Keratinocyte (primary cell): ENCODE results near the gene RHOBTB1.

Experiments
- CTCF ChIP-seq, 3 experiments: IDR thresholded peaks in 1 of 3; conservative IDR thresholded peaks in 1 of 3; optimal IDR thresholded peaks in 1 of 3; 2 replicates in 2 of 3; 3 replicates in 1 of 3; pipeline versions ENCODE3 to v1.5.1; 2011; ENCODE audit warnings: low read length in 3 of 3, mild to moderate bottlenecking in 3 of 3, moderate library complexity in 2 of 3, control low read depth in 1 of 3, inconsistent platforms in 1 of 3; ENCODE audit not compliant: insufficient read depth in 2 of 3; ENCODE audit errors: extremely low read depth in 1 of 3
- EZH2 ChIP-seq: IDR thresholded peaks from one replicate; pipeline ENCODE4 v1.6.1; 2012; ENCODE audit warnings: inconsistent platforms, mild to moderate bottlenecking, low read length, moderate library complexity

DNA sequence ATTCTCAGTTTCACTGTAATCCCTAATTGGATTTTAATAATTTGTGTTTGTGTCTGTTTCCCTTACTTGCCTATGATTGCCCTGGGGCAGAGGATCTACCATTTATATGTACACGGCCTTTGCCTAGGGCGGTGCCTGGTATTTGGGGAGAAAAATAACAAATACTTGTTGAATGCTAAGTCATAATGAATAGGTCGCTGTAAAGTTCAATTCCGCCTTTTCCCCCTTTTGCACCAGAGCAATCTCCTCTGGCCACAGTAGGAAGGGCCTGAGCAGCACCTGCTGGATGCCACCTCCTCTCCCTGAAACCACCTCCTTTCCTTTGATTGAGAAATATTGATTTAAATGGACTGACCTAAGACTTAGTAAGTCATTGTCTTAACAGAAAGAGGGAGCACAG, 70.2 kb downstream of the RHOBTB1 start:
- no peak for TF ChIP-seq CTCF (optimal IDR thresholded peaks at IDR 0.05 in 1 of 3, IDR thresholded peaks at IDR 0.05 in 1 of 3, conservative IDR thresholded peaks at IDR 0.05 in 1 of 3; ENCODE audit: extremely low read depth in 1 of 3, insufficient read depth in 2 of 3, low read length in 3 of 3)
- TF ChIP-seq EZH2, result no peak
